Measurements from ENCODE around the gene BHLHA9.
A peak's percentile ranks its signal among the peaks of the same experiment; 100 is the strongest.

The BHLHA9 gene

GRCh38 chr17:1260770-1261161 lies 9.5 kb upstream of the BHLHA9 start:
- POLR2A ChIA-PET = no interaction called here
- CTCF ChIA-PET = interaction anchor here (1.5 kb wide), 1 partner anchor 72 kb away, joined by 5 read pairs; no protein-coding TSS in a partner anchor
- no peak for DNase-seq (ENCODE audit: extremely low spot score)
- no peak for TF ChIP-seq LEF1 (IDR thresholded peaks at IDR 0.05; ENCODE audit: borderline replicate concordance)
- TF ChIP-seq ZNF384 (IDR thresholded peaks at IDR 0.05) = no peak
- no peak for TF ChIP-seq PKNOX1 (IDR thresholded peaks at IDR 0.05)
- no peak for TF ChIP-seq L3MBTL2 (conservative IDR thresholded peaks at IDR 0.05)

GRCh38 chr17:1264196-1264595 lies 6.0 kb upstream of the BHLHA9 start:
- DNase-seq (ENCODE audit: extremely low spot score) = no peak
- TF ChIP-seq PKNOX1 (IDR thresholded peaks at IDR 0.05) = no peak
- no peak for TF ChIP-seq ELF4 (IDR thresholded peaks at IDR 0.05)
- TF ChIP-seq ZNF384 (IDR thresholded peaks at IDR 0.05) = no peak
- no peak for TF ChIP-seq BHLHE40 (IDR thresholded peaks at IDR 0.05; ENCODE audit: borderline replicate concordance)
- no peak for TF ChIP-seq FOXK2 (IDR thresholded peaks at IDR 0.05)
- TF ChIP-seq ARNT (IDR thresholded peaks at IDR 0.05) = no peak
- no peak for TF ChIP-seq L3MBTL2 (conservative IDR thresholded peaks at IDR 0.05)
- TF ChIP-seq LEF1 (IDR thresholded peaks at IDR 0.05; ENCODE audit: borderline replicate concordance) = no peak
- no peak for TF ChIP-seq TARDBP (IDR thresholded peaks at IDR 0.05)
- no peak for TF ChIP-seq FOXA1 (IDR thresholded peaks at IDR 0.05)
- TF ChIP-seq SP1 (IDR thresholded peaks at IDR 0.05) = no peak
- ChIA-PET POLR2A (no interaction called here), CTCF (no interaction called here)

- TF ChIP-seq HDGF (IDR thresholded peaks at IDR 0.05; ENCODE audit: borderline replicate concordance) (no peak), PKNOX1 (IDR thresholded peaks at IDR 0.05) (peak; percentile 36), LEF1 (IDR thresholded peaks at IDR 0.05; ENCODE audit: borderline replicate concordance) (no peak)
- ChIA-PET POLR2A (interaction anchor here (1.1 to 1.4 kb wide), 2 partner anchors 12 to 249 kb away, joined by 3 read pairs; partner anchors contain the start of gene INPP5K), CTCF (no interaction called here)
- DNase-seq (ENCODE audit: extremely low spot score) = no peak
Observed at GRCh38 chr17:1267471-1267943, 2.7 kb upstream of the BHLHA9 start.

- ChIA-PET POLR2A (no interaction called here), CTCF (interaction anchor here (0.6 kb wide), 1 partner anchor 1064 kb away, joined by 3 read pairs; no protein-coding TSS in a partner anchor)
- DNase-seq (ENCODE audit: extremely low spot score) = no peak
- TF ChIP-seq SUZ12 (IDR thresholded peaks at IDR 0.05) = no peak
- TF ChIP-seq ARNT (IDR thresholded peaks at IDR 0.05) = no peak
- TF ChIP-seq ELF4 (IDR thresholded peaks at IDR 0.05) = no peak
- TF ChIP-seq NFRKB (IDR thresholded peaks at IDR 0.05) = no peak
- TF ChIP-seq FOXM1 (IDR thresholded peaks at IDR 0.05; ENCODE audit: borderline replicate concordance) = no peak
- no peak for TF ChIP-seq BHLHE40 (IDR thresholded peaks at IDR 0.05; ENCODE audit: borderline replicate concordance)
- no peak for TF ChIP-seq TARDBP (IDR thresholded peaks at IDR 0.05)
- no peak for TF ChIP-seq SP1 (IDR thresholded peaks at IDR 0.05)
- no peak for TF ChIP-seq ZNF384 (IDR thresholded peaks at IDR 0.05)
- no peak for TF ChIP-seq FOXK2 (IDR thresholded peaks at IDR 0.05)
- no peak for TF ChIP-seq LEF1 (IDR thresholded peaks at IDR 0.05; ENCODE audit: borderline replicate concordance)
- no peak for TF ChIP-seq CTBP1 (IDR thresholded peaks at IDR 0.05; ENCODE audit: borderline replicate concordance)
- no peak for TF ChIP-seq L3MBTL2 (conservative IDR thresholded peaks at IDR 0.05)
- no peak for TF ChIP-seq FOXA1 (IDR thresholded peaks at IDR 0.05)
- TF ChIP-seq PKNOX1 (IDR thresholded peaks at IDR 0.05) = no peak
Observed at GRCh38 chr17:1271030-1271423, 783 bp downstream of the BHLHA9 start.

- ChIA-PET CTCF (interaction anchor here (0.6 to 0.9 kb wide), 2 partner anchors 61 to 1064 kb away, joined by 3 to 4 read pairs; no protein-coding TSS in a partner anchor), POLR2A (no interaction called here)
- TF ChIP-seq SUZ12 (IDR thresholded peaks at IDR 0.05) (no peak), ARNT (IDR thresholded peaks at IDR 0.05) (no peak), ELF4 (IDR thresholded peaks at IDR 0.05) (no peak), ZNF384 (IDR thresholded peaks at IDR 0.05) (no peak), HDGF (IDR thresholded peaks at IDR 0.05; ENCODE audit: borderline replicate concordance) (no peak), L3MBTL2 (conservative IDR thresholded peaks at IDR 0.05) (no peak), TARDBP (IDR thresholded peaks at IDR 0.05) (no peak), LEF1 (IDR thresholded peaks at IDR 0.05; ENCODE audit: borderline replicate concordance) (no peak), FOXM1 (IDR thresholded peaks at IDR 0.05; ENCODE audit: borderline replicate concordance) (no peak), FOXA1 (IDR thresholded peaks at IDR 0.05) (no peak), NFRKB (IDR thresholded peaks at IDR 0.05) (no peak), BHLHE40 (IDR thresholded peaks at IDR 0.05; ENCODE audit: borderline replicate concordance) (no peak), SP1 (IDR thresholded peaks at IDR 0.05) (no peak), PKNOX1 (IDR thresholded peaks at IDR 0.05) (no peak), FOXK2 (IDR thresholded peaks at IDR 0.05) (no peak), CTBP1 (IDR thresholded peaks at IDR 0.05; ENCODE audit: borderline replicate concordance) (no peak)
- no peak for DNase-seq (ENCODE audit: extremely low spot score)
Observed at GRCh38 chr17:1271441-1271840, 1.2 kb downstream of the BHLHA9 start.
